ENCODE results near the gene RAP2B. TPM values are rescaled to one million over a fixed set of nuclear protein-coding genes. Genes with fewer than 3 reads are reported as not detected.
"Not testable (repeated sequence)": the region's sequence is repeated elsewhere in the genome, so short reads cannot be mapped to it uniquely, and the experiment has no call there.

The RAP2B gene
- total and polyA plus RNA-seq, 2 of the 13 experiments (the other 11 are each of a cell fraction or from before 2014, with no cell fraction given) = 6.4 to 7.1 TPM

DNA sequence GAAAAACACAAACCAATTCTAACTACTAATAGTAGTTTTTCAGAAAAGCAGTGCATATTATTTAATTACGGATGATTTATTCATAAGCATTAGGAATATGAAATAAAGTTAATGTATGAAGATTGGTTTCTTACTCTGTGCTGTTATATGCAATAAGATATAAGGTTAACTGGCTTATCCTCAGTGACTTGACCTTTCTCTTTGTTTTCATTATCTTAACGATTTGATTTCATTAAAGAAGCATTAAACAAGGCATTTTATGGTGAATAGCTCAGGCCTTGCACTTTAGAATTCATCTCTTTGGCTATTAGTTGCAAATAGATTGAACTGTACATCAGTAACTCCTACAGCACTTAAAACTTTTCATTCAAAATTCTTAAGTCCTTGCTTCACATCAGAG, 28.9 kb downstream of the RAP2B start (continued):
- TF ChIP-seq, protein P1, sequence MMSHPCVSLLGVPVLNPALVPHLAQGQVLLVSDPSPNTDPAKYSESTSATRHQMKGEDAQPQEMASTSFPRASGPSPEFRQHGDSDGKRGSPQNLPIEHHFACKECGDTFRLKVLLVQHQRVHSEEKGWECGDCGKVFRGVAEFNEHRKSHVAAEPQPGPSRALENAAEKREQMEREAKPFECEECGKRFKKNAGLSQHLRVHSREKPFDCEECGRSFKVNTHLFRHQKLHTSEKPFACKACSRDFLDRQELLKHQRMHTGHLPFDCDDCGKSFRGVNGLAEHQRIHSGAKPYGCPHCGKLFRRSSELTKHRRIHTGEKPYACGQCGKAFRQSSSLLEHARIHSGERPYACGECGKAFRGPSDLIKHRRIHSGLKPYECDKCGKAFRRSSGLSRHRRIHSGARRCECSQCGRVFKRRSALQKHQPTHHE (CRISPR knock-in tag; IDR thresholded peaks at IDR 0.05; ENCODE audit: borderline replicate concordance) = no peak
- no peak for TF ChIP-seq SOX5 (CRISPR knock-in tag; IDR thresholded peaks at IDR 0.05; ENCODE audit: borderline replicate concordance)
- TF ChIP-seq ADNP (CRISPR knock-in tag; IDR thresholded peaks at IDR 0.05) = no peak
- no peak for TF ChIP-seq CREB1 (IDR thresholded peaks at IDR 0.05)
- no peak for TF ChIP-seq CREB1 (CRISPR knock-in tag; IDR thresholded peaks at IDR 0.05)
- no peak for TF ChIP-seq SP1 (IDR thresholded peaks at IDR 0.05)
- no peak for TF ChIP-seq SP1 (CRISPR knock-in tag; IDR thresholded peaks at IDR 0.05)
- no peak for TF ChIP-seq PCBP2 (optimal IDR thresholded peaks at IDR 0.05; ENCODE audit: low read depth, low read length, poor library complexity, severe bottlenecking)
- no peak for TF ChIP-seq ZNF383 (CRISPR knock-in tag; IDR thresholded peaks at IDR 0.05; ENCODE audit: borderline replicate concordance)
- TF ChIP-seq RXRA (CRISPR knock-in tag; IDR thresholded peaks at IDR 0.05) = no peak
- no peak for TF ChIP-seq JARID2 (CRISPR knock-in tag; IDR thresholded peaks at IDR 0.05; ENCODE audit: insufficient replicate concordance)
- no peak for TF ChIP-seq ZNF430 (CRISPR knock-in tag; IDR thresholded peaks at IDR 0.05)
- TF ChIP-seq DNMT3B (CRISPR knock-in tag; conservative IDR thresholded peaks at IDR 0.05) = no peak
- no peak for TF ChIP-seq SRSF1 (optimal IDR thresholded peaks at IDR 0.05; ENCODE audit: low read depth, low read length)

DNA sequence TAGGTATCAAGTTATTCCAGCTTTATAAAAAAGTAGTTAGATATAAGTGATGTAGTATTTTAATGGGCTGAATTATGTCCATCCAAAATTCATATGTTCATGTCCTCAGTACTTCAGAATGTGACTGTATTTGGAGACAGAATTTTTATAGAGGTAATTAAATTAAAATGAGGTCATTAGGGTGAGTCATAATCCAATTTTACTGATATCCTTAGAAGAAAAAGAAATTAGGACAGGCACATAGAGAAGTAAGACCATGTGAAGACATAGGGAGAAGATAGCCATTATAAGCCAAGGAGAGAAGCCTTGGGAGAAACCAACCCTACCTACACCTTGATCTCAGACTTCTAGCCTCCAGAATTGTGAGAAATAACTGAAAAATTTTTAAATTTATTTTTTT, 30.3 kb downstream of the RAP2B start:
- DNase-seq (ENCODE audit: low spot score) (no peak), ATAC-seq (no peak), FAIRE-seq (no peak)
- H3K4me1 ChIP-seq (ENCODE audit: insufficient read depth, low read length) = no peaks in the 10 kb centered on the region
- H3K9ac ChIP-seq (ENCODE audit: insufficient read depth, low read depth, low read length) = no peak overlapping the region
- H3K79me2 ChIP-seq (ENCODE audit: insufficient read depth, low read length) = no peaks in the 10 kb centered on the region
- no peak overlapping the region for H2AFZ ChIP-seq (ENCODE audit: low read length)
- H3K9me3 ChIP-seq (ENCODE audit: low read length) = no peaks in the 10 kb centered on the region
- intact Hi-C loops (cut with micrococcal nuclease; ENCODE audit: unreplicated experiment) = no loop called here
- H3K36me3 ChIP-seq (replicated peaks in 1 of 2; ENCODE audit: control insufficient read depth in 1 of 2, insufficient read depth in 2 of 2, low read length in 2 of 2) = no peaks in the 10 kb centered on the region
- in situ Hi-C loops (cut with HindIII; ENCODE audit: extremely low pct_ligation_motif_present, low pct_unique_long_range_greater_than_20kb) = no loop called here
- no peak overlapping the region for H3K27ac ChIP-seq (ENCODE audit: extremely low read length, insufficient read depth, low read length)
- H4K20me1 ChIP-seq (ENCODE audit: insufficient read depth, low read length) = no peaks in the 10 kb centered on the region
- ChIA-PET CTCF (ENCODE audit: low intra/inter-chr PET ratio, low total read pairs) (no interaction called here), POLR2A (no interaction called here)
- no peak for TF ChIP-seq ZNF101 (CRISPR knock-in tag; IDR thresholded peaks at IDR 0.05; ENCODE audit: borderline replicate concordance, low read depth)
- TF ChIP-seq ATF7 (IDR thresholded peaks at IDR 0.05) = 0 out of 2 replicates have a peak, but pooled peaks have one; percentile 10
- TF ChIP-seq ATF7 (CRISPR knock-in tag; IDR thresholded peaks at IDR 0.05) = no peak
- no peaks in the 10 kb centered on the region for H3K27me3 ChIP-seq (ENCODE audit: control insufficient read depth in 1 of 2, insufficient read depth in 2 of 2, low read length in 2 of 2)
- no peak overlapping the region for H3K4me2 ChIP-seq (ENCODE audit: low read depth, low read length)
- no TSS peak for BruUV-seq (replicated peaks)
- no peak overlapping the region for H3K4me3 ChIP-seq (replicated peaks in 1 of 3; ENCODE audit: insufficient read depth in 1 of 3, low read depth in 2 of 3, low read length in 3 of 3)

DNA sequence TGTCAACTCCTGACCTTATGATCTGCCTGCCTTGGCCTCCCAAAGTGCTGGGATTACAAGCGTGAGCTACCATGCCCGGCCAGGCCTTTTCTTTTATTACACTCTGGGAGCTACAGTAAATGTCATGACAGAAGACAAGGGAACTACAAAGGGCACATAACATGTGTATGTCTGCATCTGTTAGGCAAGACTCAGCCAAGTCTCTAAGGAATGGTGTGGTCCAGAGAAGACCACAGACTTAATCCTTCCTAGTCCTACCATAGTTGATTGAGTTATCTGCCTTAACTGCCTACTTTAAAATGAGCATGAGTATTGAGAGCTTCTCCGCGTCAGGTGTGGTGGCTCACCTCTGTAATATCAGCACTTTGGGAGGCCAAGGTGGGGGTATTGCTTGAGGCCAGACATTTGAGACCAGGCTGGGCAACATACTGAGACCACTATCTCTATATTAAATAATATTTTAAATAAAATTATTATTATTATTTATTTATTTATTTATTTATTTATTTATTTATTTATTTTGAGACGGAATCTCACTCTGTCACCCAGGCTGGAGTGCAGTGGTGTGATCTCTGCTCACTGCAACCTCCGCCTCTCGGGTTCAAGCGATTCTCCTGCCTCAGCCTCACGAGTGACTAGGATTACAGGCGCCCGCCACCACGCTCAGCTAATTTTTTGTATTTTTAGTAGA, 31.9 kb downstream of the RAP2B start:
- H4K20me1 ChIP-seq (ENCODE audit: insufficient read depth, low read length); DNase-seq (ENCODE audit: low spot score); ATAC-seq; CTCF ChIA-PET (ENCODE audit: low intra/inter-chr PET ratio, low total read pairs); POLR2A ChIA-PET; H3K4me1 ChIP-seq (ENCODE audit: insufficient read depth, low read length); FAIRE-seq; H3K9me3 ChIP-seq (ENCODE audit: low read length); H2AFZ ChIP-seq (ENCODE audit: low read length); H3K36me3 ChIP-seq (replicated peaks in 1 of 2; ENCODE audit: control insufficient read depth in 1 of 2, insufficient read depth in 2 of 2, low read length in 2 of 2); H3K27ac ChIP-seq (ENCODE audit: extremely low read length, insufficient read depth, low read length); in situ Hi-C loops (cut with HindIII; ENCODE audit: extremely low pct_ligation_motif_present, low pct_unique_long_range_greater_than_20kb); H3K79me2 ChIP-seq (ENCODE audit: insufficient read depth, low read length); H3K4me3 ChIP-seq (replicated peaks in 1 of 3; ENCODE audit: insufficient read depth in 1 of 3, low read depth in 2 of 3, low read length in 3 of 3); H3K27me3 ChIP-seq (ENCODE audit: control insufficient read depth in 1 of 2, insufficient read depth in 2 of 2, low read length in 2 of 2); H3K9ac ChIP-seq (ENCODE audit: insufficient read depth, low read depth, low read length); H3K4me2 ChIP-seq (ENCODE audit: low read depth, low read length); BruUV-seq (replicated peaks); intact Hi-C loops (cut with micrococcal nuclease; ENCODE audit: unreplicated experiment): not testable (repeated sequence)
- 74% methylated on average over 12 of the region's 12 CpGs for WGBS (ENCODE audit: low lambda C conversion rate)
